ENCODE results near the gene LHX1. TPM values are rescaled to one million over a fixed set of nuclear protein-coding genes. Genes with fewer than 3 reads are reported as not detected.

The LHX1 gene
- total RNA-seq, 1 donor from 2014 or later, result not detected

DNA sequence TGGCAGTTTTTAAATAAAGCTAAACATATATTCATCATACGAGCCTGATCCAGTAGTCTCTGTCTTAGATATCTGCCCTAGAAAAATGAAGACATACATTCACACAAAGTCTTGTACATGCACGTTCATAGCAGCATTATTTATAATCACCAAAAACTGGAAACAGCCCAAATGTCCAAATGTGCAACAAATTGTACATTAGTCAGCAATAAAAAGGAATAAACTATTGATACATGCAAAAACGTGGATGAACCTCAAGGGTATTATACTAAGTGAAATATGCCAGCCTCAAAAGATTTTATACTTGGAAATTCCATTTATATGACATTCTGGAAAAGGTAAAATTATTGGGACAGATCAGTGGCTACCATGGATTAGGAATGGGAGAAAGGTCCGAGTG lies 34.2 kb downstream of the LHX1 start:
- H3K27ac Mint-ChIP-seq (ENCODE audit: unreplicated experiment), result no peak overlapping the region
- no peak for DNase-seq (ENCODE audit: low spot score)
- no peak overlapping the region for H3K4me3 Mint-ChIP-seq (ENCODE audit: unreplicated experiment)
- peaks cover 3% of the 10 kb centered on the region for H3K9me3 Mint-ChIP-seq (ENCODE audit: low read depth)
- peaks cover 10% of the 10 kb centered on the region for H3K4me1 Mint-ChIP-seq (ENCODE audit: low read depth)
- TF ChIP-seq, protein P1, sequence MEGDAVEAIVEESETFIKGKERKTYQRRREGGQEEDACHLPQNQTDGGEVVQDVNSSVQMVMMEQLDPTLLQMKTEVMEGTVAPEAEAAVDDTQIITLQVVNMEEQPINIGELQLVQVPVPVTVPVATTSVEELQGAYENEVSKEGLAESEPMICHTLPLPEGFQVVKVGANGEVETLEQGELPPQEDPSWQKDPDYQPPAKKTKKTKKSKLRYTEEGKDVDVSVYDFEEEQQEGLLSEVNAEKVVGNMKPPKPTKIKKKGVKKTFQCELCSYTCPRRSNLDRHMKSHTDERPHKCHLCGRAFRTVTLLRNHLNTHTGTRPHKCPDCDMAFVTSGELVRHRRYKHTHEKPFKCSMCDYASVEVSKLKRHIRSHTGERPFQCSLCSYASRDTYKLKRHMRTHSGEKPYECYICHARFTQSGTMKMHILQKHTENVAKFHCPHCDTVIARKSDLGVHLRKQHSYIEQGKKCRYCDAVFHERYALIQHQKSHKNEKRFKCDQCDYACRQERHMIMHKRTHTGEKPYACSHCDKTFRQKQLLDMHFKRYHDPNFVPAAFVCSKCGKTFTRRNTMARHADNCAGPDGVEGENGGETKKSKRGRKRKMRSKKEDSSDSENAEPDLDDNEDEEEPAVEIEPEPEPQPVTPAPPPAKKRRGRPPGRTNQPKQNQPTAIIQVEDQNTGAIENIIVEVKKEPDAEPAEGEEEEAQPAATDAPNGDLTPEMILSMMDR (IDR thresholded peaks at IDR 0.05), result no peak
- no peaks in the 10 kb centered on the region for H3K27me3 Mint-ChIP-seq (ENCODE audit: low read depth)
- H3K36me3 Mint-ChIP-seq (ENCODE audit: low read depth), result peaks cover 14% of the 10 kb centered on the region

DNA sequence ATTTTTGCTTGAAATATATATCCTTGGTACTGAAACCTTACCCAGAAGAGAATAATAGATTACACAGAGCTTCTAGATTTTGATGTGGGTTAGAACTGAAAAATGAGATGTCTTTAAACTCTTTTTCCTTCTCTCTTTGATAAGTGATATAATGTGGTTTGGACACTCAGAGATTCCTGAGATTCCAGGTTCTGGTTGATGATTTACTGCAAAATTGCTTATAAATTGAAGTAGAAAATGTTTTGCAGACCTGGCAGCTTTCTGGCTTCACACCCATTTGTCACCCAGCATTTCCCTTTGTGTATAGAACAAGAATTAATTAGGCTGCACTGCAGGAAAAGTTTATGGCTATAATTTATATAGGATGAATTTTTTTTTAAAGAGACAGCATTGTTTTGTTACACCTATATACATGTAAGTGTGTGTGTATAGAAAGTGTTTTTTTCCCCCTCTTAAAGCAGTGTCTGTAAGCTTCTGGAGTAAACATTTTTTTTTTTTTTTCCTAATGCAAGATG lies 35.0 kb downstream of the LHX1 start:
- H3K27me3 Mint-ChIP-seq (ENCODE audit: low read depth), result no peaks in the 10 kb centered on the region
- no peak overlapping the region for H3K4me3 Mint-ChIP-seq (ENCODE audit: unreplicated experiment)
- TF ChIP-seq, protein P1 (IDR thresholded peaks at IDR 0.05), result no peak
- peaks cover 10% of the 10 kb centered on the region for H3K4me1 Mint-ChIP-seq (ENCODE audit: low read depth)
- peaks cover 3% of the 10 kb centered on the region for H3K9me3 Mint-ChIP-seq (ENCODE audit: low read depth)
- peaks cover 14% of the 10 kb centered on the region for H3K36me3 Mint-ChIP-seq (ENCODE audit: low read depth)
- DNase-seq (ENCODE audit: low spot score), result no peak
- no peak overlapping the region for H3K27ac Mint-ChIP-seq (ENCODE audit: unreplicated experiment)

DNA sequence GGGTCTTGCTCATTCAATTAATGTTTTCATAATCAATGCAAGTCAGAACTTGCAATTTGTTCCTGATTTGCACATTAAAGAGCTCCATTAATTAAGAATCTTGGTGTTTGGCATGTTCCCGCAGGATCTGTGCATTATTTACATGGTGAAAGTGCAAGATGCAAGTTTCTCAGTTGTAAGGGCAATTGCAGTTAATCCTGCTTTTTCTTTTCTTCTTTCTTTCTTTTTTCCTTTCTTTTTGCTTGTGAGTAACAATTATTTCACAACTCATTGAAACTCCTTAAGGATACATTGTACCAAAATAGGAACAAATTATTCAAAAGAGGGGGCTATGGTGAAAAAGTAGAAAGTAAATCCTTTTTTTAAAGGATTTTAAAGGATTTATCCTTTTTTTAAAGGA lies 35.6 kb downstream of the LHX1 start:
- Mint-ChIP-seq H3K4me1 (ENCODE audit: low read depth) (peaks cover 10% of the 10 kb centered on the region), H3K27me3 (ENCODE audit: low read depth) (no peaks in the 10 kb centered on the region), H3K4me3 (ENCODE audit: unreplicated experiment) (no peak overlapping the region), H3K27ac (ENCODE audit: unreplicated experiment) (no peak overlapping the region), H3K36me3 (ENCODE audit: low read depth) (peaks cover 11% of the 10 kb centered on the region), H3K9me3 (ENCODE audit: low read depth) (peaks cover 3% of the 10 kb centered on the region)
- DNase-seq (ENCODE audit: low spot score), result no peak
- TF ChIP-seq, protein P1 (IDR thresholded peaks at IDR 0.05), result no peak

DNA sequence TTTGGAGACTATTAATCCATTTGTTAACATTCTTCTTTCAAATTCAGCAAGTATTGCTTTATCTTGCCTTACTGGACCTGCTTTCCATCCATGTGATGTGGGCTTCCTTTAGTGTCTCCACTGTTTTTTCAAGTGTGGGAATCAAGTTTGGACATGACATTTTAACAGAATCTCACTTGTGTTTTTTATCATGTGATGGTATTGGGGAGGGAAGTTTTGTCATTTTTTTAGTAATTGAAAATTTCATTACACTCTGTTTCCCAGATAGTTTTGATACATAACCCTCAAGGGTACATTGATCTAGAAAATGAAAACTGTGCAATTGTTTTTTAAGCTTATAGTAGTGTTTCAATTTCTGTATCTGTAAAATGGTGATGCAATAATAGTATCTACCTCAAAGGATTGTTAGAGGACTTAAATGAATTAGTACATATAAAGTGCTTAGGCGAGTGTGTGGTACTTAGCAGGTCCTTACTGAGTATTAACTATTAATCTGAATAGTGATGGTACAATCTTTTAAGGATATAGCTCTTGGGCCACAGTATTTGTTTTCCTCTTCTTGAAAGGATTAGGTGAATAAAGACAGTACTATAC lies 38.7 kb downstream of the LHX1 start:
- H3K4me3 Mint-ChIP-seq (ENCODE audit: unreplicated experiment), result no peak overlapping the region
- no peaks in the 10 kb centered on the region for H3K36me3 Mint-ChIP-seq (ENCODE audit: low read depth)
- H3K9me3 Mint-ChIP-seq (ENCODE audit: low read depth), result no peaks in the 10 kb centered on the region
- peaks cover 34% of the 10 kb centered on the region for H3K4me1 Mint-ChIP-seq (ENCODE audit: low read depth)
- H3K27me3 Mint-ChIP-seq (ENCODE audit: low read depth), result no peaks in the 10 kb centered on the region
- no peak for DNase-seq (ENCODE audit: low spot score)
- no peak overlapping the region for H3K27ac Mint-ChIP-seq (ENCODE audit: unreplicated experiment)
- TF ChIP-seq, protein P1 (IDR thresholded peaks at IDR 0.05), result no peak

DNA sequence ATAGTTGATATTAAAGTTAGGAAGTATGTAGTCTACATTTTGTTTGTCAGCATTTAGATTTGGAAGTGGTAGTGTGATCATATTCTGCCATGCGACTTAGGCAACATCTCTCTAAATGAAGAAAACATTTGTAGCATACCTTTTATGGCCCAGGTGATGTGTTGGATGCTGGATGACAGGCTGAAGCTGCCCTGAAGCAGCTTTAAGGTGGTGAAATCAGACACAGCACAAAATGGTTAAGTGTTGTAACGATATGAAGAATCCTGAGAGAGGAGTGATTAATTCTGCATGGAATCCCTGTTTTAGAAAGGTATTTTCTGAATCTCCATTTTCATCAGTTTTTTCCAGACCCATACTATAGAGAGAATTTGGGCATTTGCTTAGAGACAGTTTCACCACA lies 39.8 kb downstream of the LHX1 start:
- no peaks in the 10 kb centered on the region for H3K27me3 Mint-ChIP-seq (ENCODE audit: low read depth)
- no peak for DNase-seq (ENCODE audit: low spot score)
- H3K4me3 Mint-ChIP-seq (ENCODE audit: unreplicated experiment), result no peak overlapping the region
- H3K36me3 Mint-ChIP-seq (ENCODE audit: low read depth), result no peaks in the 10 kb centered on the region
- TF ChIP-seq, protein P1 (IDR thresholded peaks at IDR 0.05), result no peak
- no peak overlapping the region for H3K27ac Mint-ChIP-seq (ENCODE audit: unreplicated experiment)
- H3K4me1 Mint-ChIP-seq (ENCODE audit: low read depth), result peaks cover 34% of the 10 kb centered on the region
- no peaks in the 10 kb centered on the region for H3K9me3 Mint-ChIP-seq (ENCODE audit: low read depth)

All from chondrocyte (in vitro differentiated cells).